Esophagus squamous epithelium (tissue), 5 donors: ENCODE results near the gene NTMT2. TPM values are rescaled to one million over a fixed set of nuclear protein-coding genes. Genes with fewer than 3 reads are reported as not detected.

Experiments
- DNase-seq: peaks from one replicate; lab custom pipeline; 2025; lab: John Stamatoyannopoulos, UW
- H3K27ac ChIP-seq, 4 donors: fragments of 200-600 bp; sonication (generic); one replicate each; pipeline ENCODE4 v1.5.1; 2016 to 2019; ENCODE audit warnings: mild to moderate bottlenecking in 1 of 4
- H3K27me3 ChIP-seq, 4 donors: fragments of 200-600 bp; sonication (generic); 1 replicate in 3 of 4; 2 replicates in 1 of 4; pipeline versions ENCODE4 v1.5.1 to v1.6.0; 2017 to 2021; ENCODE audit warnings: antibody characterized with exemption in 1 of 4
- H3K36me3 ChIP-seq, 3 donors: fragments of 200-600 bp; sonication (generic); one replicate each; pipeline ENCODE4 v1.5.1; 2016 to 2019
- H3K4me1 ChIP-seq, 3 donors: fragments of 200-600 bp; sonication (generic); one replicate each; pipeline ENCODE4 v1.5.1; 2017 to 2019
- H3K4me3 ChIP-seq, 4 donors: fragments of 200-600 bp; sonication (generic); 1 replicate in 3 of 4; 2 replicates in 1 of 4; pipeline ENCODE4 v1.5.1; 2016 to 2019; ENCODE audit warnings: mild to moderate bottlenecking in 2 of 4, moderate library complexity in 1 of 4
- H3K9me3 ChIP-seq, 3 donors: fragments of 200-600 bp; sonication (generic); one replicate each; pipeline ENCODE4 v1.5.1; 2016 to 2019
- CTCF ChIP-seq, 6 experiments: fragments of 450-650 bp in 4 of 6; fragments of 200-600 bp in 2 of 6; sonication (generic) in 2 of 6; IDR thresholded peaks; one replicate each; pipeline ENCODE4 v1.5.1; 2016 to 2019; ENCODE audit warnings: antibody characterized with exemption in 6 of 6, mild to moderate bottlenecking in 4 of 6, moderate library complexity in 4 of 6
- POLR2A ChIP-seq, 4 donors: fragments of 450-650 bp; IDR thresholded peaks; one replicate each; pipeline ENCODE4 v1.6.1; 2017; ENCODE audit warnings: antibody characterized with exemption in 4 of 4, mild to moderate bottlenecking in 4 of 4, moderate library complexity in 3 of 4
- WGBS, 2 donors: methylation state at CpG; one replicate each; pipeline ENCODE4 v1.1.5; 2018; 5-methylcytosine and 5-hydroxymethylcytosine counted together
- intact Hi-C: fragments of 100-400 bp; cut with DNase I; formaldehyde crosslinking; loops from one replicate; pipeline ENCODE4 v1.15.0; 2022
- total RNA-seq, 4 donors: library from RNA; depleted of rRNA; stranded (reverse); fragments of >200 nt; gene quantifications; one replicate each; pipeline ENCODE4 v1.1.0, GENCODE V29; 2016
- donor health status: DM: yes; HTN: yes; CAD: no.

Gene NTMT2
- total RNA-seq, 4 donors from 2014 or later, result not detected

- no peak for DNase-seq
- no peaks in the 10 kb centered on the region for H3K4me1 ChIP-seq
- H3K27me3 ChIP-seq, result no peaks in the 10 kb centered on the region
- no peak overlapping the region for H3K4me3 ChIP-seq
- 42% methylated on average over 1 of the region's 1 CpG for WGBS, 2 donors
- H3K27ac ChIP-seq, result no peak overlapping the region
- no peaks in the 10 kb centered on the region for H3K9me3 ChIP-seq
- intact Hi-C loops, result no loop called here
- H3K36me3 ChIP-seq, result no peaks in the 10 kb centered on the region
- no peak for TF ChIP-seq CTCF (IDR thresholded peaks at IDR 0.05)
Measured at GRCh38 chr1:170131984-170132383, 13.8 kb upstream of the NTMT2 start.

- intact Hi-C loops, result no loop called here
- Histone ChIP-seq H3K27me3 (no peaks in the 10 kb centered on the region), H3K27ac (no peak overlapping the region), H3K4me1 (no peaks in the 10 kb centered on the region), H3K4me3 (no peak overlapping the region), H3K9me3 (no peaks in the 10 kb centered on the region), H3K36me3 (no peaks in the 10 kb centered on the region)
- TF ChIP-seq CTCF (IDR thresholded peaks at IDR 0.05), result no peak
- TF ChIP-seq POLR2A (IDR thresholded peaks at IDR 0.05), result no peak
- WGBS, 2 donors, result 54 to 61% methylated on average over 2 of the region's 2 CpGs
- DNase-seq, result no peak
Measured at GRCh38 chr1:170133766-170134495, 11.8 kb upstream of the NTMT2 start.

DNA sequence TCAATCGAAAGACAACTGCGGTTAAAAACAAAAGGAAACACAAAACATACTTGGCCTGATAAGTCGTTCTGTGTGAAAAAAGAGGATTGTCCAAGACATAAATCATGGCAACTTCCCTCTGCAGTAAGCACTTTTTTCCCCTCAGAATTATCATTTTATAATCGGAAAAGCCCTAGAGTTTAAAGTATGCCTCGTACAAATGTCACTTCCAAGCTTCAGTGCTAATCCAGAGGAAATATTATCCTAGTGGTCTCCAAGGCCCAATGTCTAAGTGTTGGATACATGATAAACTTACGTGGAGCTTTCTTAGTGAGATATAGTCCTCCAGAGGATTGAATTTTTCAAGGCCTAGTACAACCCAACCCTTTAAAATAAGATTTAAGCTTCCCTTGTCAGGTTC, 11.2 kb upstream of the NTMT2 start:
- DNase-seq, result no peak
- Histone ChIP-seq H3K27ac (no peak overlapping the region), H3K4me3 (no peak overlapping the region), H3K4me1 (no peaks in the 10 kb centered on the region), H3K36me3 (no peaks in the 10 kb centered on the region), H3K9me3 (no peaks in the 10 kb centered on the region), H3K27me3 (no peaks in the 10 kb centered on the region)
- intact Hi-C loops, result no loop called here
- TF ChIP-seq POLR2A (IDR thresholded peaks at IDR 0.05) (no peak), CTCF (IDR thresholded peaks at IDR 0.05) (no peak)
- 59 to 65% methylated on average over 6 of the region's 6 CpGs for WGBS, 2 donors

DNA sequence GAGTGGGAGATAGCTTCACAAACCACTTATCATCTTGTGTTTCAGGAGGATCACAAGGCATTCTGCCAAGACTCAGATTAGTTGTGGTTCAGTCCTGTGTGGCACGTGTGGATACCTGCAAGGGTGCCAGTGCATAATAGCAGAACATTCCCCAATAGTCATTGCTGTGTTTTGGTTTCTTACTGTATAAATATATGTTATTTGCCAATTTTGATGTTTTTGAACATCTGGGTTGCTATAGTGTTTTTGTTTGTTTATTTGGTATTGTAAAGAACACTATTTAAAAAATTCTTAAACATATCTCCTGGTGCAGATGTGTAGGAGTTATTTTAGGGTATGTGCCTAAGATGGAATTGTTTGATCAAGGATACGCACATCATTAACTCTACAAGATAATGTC, 5.4 kb upstream of the NTMT2 start:
- no peaks in the 10 kb centered on the region for H3K27me3 ChIP-seq
- no peaks in the 10 kb centered on the region for H3K4me1 ChIP-seq
- DNase-seq, result no peak
- H3K27ac ChIP-seq, result no peak overlapping the region
- WGBS, 2 donors, result 64 to 73% methylated on average over 2 of the region's 2 CpGs
- intact Hi-C loops, result no loop called here
- no peaks in the 10 kb centered on the region for H3K9me3 ChIP-seq
- no peak overlapping the region for H3K4me3 ChIP-seq
- TF ChIP-seq POLR2A (IDR thresholded peaks at IDR 0.05), result no peak
- TF ChIP-seq CTCF (IDR thresholded peaks at IDR 0.05), result no peak
- H3K36me3 ChIP-seq, result no peaks in the 10 kb centered on the region

DNA sequence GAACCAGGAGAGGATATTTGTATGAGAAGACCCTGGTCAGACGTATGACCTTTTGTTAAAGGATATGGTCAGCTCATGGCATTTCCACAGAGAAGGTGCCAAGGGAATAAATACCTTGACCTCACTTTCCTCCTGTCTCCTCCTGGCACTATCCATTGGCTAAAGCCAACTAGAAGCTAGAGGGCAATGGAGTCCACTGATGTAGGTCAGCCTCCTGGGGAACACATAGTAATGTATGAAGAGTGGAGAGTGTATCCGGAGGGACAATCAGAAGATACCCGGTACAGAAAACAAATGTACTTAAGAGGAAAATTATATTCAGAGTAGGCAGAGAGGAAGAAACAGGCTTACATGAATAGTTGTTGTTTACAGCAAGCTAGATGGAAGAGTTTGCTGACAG, 698 bp upstream of the NTMT2 start:
- no peak for DNase-seq
- no peaks in the 10 kb centered on the region for H3K9me3 ChIP-seq
- 90% methylated on average over 3 of the region's 3 CpGs for WGBS, 2 donors
- intact Hi-C loops, result no loop called here
- no peak for TF ChIP-seq CTCF (IDR thresholded peaks at IDR 0.05)
- no peak for TF ChIP-seq POLR2A (IDR thresholded peaks at IDR 0.05)
- no peak overlapping the region for H3K27ac ChIP-seq
- no peak overlapping the region for H3K4me3 ChIP-seq
- H3K4me1 ChIP-seq, result no peaks in the 10 kb centered on the region
- H3K36me3 ChIP-seq, result no peaks in the 10 kb centered on the region
- no peaks in the 10 kb centered on the region for H3K27me3 ChIP-seq
